Measurements from ENCODE around the gene GALNT6.

GALNT6 gene

DNA sequence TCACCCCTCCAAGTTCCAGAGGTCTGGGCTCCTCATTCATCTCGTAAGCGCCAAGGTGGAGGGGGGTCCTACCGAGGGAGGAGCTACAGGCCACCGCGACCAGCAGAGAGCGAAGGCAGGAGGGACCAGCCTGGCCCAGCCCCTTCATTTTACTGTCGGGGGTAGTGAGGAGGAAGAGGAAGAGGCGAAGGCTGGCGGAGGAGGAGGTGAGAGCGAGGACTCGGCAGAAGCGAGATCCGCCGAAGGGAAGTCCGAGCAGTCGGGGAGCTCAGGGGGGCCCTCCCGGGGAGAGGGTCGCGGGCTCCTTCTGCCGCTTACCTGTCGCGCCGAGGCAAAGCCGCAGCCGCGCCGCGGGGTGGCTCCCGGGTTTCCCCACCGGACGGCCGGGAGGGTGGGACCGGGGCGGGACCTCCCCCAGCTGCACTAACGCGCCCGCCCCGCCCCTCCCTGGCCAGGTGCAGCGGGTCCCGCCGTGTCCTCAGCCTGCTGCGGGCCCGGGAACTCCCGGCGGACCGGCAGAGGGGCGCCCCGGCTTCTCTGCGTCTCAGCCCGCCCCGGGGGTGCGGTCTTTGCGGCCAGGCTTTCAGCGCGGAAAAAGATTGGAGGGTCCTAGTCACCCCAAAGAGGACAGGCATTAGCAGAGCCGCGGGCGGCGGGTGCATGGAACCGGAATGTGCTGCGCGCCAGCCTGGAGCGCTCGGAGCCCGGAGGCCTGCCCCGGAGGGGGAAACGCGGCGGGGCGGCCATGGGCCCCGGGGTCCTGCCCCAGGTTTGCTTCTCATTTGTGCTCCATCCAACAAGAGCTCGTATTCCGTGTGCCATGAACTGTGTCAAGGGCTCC is at the start of gene GALNT6:
TSS of gene GALNT6 (minus strand) at position 124 of the 841 bp plus-strand sequence. CDS start 11,625 bp downstream, outside the sequence.
- DNase-seq (ENCODE audit: low read depth in 2 of 2), result peak; percentile 42 to 65

DNA sequence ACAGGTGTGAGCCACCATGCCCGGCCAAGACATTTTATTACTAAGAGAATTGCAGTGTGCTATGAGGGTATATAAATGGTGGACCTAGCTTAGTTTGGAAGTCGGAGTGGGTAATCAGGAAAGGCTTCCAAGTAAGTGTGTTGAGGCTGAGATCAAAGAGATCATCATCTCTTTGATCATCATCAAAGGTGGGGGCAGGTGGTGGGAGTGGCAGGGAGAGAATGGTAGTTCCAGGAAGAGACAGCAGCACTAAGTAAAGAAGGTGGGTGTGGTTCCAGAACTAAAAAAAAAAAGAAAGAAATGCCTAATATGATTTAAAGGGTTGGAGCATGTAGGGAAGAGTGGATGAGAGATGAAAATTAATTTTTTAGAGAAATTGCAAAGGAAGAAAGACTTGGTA is 48.1 kb upstream of the GALNT6 start:
- no peak for DNase-seq (ENCODE audit: low read depth in 2 of 2)

GRCh38 chr12:51437431-51437830 is 46.2 kb upstream of the GALNT6 start:
- no peak for DNase-seq (ENCODE audit: low read depth in 2 of 2)

DNA sequence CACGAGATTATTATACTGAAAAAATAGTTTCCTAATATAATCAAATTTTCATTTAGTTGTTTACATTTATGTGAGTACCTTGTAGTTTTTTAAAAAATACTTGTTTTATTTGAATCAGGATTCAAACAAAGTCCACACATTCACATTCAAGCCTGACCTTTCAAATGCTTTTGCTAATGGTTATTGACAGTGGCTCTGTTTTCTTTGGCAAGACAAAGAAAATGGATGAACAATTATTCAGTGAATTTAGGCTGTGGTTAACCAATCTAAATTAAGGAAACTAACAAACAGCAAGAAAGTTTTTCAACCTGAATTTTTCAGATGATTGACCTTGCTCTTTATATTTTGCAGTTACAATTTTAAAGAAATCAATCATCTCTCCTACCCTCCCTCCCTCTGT is 43.1 kb upstream of the GALNT6 start:
- no peak for DNase-seq (ENCODE audit: low read depth in 2 of 2)

- no peak for DNase-seq (ENCODE audit: low read depth in 2 of 2)
These were observed 41.7 kb upstream of the GALNT6 start for GRCh38 chr12:51432921-51433320.

- DNase-seq (ENCODE audit: low read depth in 2 of 2), result no peak
These were observed 39.1 kb upstream of the GALNT6 start for GRCh38 chr12:51430196-51430895.

DNA sequence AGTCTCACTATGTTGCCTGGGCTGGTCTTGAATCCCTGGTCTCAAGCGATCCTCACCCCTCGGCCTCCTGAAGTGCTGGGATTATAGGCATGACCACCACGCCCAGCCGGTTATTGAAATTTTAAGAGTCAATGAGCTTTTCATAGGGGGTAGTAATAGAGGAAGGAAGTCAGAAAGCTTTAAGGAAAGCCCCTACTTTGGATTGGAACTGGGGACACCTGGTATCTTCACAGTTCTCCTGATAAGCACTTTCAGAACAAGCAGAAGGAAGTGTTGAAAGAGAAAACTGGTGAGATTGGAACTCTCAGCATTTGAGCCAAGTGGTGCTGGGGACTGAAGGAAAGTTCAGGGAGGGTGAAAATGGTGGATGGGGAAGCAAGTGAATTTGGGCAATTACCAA is 38.5 kb upstream of the GALNT6 start:
- DNase-seq (ENCODE audit: low read depth in 2 of 2), result no peak

- no peak for DNase-seq (ENCODE audit: low read depth in 2 of 2)
These were observed 37.0 kb upstream of the GALNT6 start for GRCh38 chr12:51428256-51428655.

- DNase-seq (ENCODE audit: low read depth in 2 of 2), result peak; percentile 45 to 51
These were observed 33.7 kb upstream of the GALNT6 start, which contains the start of gene SLC4A8 for GRCh38 chr12:51424662-51425539. Gene SLC4A8 (plus strand): TSS chr12:51424831. CDS start chr12:51424988, 157 bp downstream.

GRCh38 chr12:51424094-51424661 is 33.0 kb upstream of the GALNT6 start:
- no peak for DNase-seq (ENCODE audit: low read depth in 2 of 2)

GRCh38 chr12:51421266-51421884 is 30.2 kb upstream of the GALNT6 start:
- no peak for DNase-seq (ENCODE audit: low read depth in 2 of 2)

- no peak for DNase-seq (ENCODE audit: low read depth in 2 of 2)
These were observed 28.4 kb upstream of the GALNT6 start for GRCh38 chr12:51419425-51420193.

GRCh38 chr12:51417826-51418225 is 26.6 kb upstream of the GALNT6 start:
- no peak for DNase-seq (ENCODE audit: low read depth in 2 of 2)

DNA sequence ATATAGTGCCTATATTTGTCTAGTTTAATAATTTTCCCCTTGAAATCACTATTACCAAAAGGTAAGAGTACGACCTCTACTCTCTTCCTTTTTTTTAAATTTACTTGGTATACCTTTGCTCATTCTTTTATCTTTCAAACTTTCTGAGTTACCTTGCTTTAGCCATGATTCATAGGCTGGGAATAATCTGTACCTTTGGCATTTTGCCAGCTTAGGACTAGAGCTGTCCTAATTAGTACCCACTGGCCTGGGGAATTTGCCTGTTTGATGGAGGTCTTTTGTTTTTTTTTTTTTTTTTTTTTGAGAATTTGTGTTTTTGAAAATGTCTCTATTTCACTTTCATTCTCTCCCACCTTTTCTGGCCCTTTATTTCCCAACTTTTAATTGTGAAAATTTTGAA is 24.7 kb upstream of the GALNT6 start:
- no peak for DNase-seq (ENCODE audit: low read depth in 2 of 2)

DNA sequence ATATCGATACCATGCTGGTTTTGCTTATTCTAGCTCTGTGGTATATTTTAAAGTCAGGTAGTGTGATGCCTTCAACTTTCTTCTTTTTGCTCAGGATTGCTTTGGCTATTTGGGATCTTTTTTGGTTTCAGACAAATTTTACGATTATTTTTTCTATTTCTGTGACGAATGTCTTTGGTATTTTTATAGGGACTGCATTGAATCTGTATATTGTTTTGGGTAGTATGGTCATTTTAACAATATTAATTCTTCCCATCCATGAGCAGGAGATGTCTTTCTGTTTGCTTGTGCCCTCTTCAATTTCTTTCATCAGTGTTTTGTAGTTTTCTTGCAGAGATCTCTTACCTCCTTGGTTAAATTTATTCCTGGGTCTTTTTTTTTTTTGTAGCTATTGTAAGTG is 22.6 kb upstream of the GALNT6 start:
- no peak for DNase-seq (ENCODE audit: low read depth in 2 of 2)

- no peak for DNase-seq (ENCODE audit: low read depth in 2 of 2)
These were observed 21.9 kb upstream of the GALNT6 start for GRCh38 chr12:51413149-51413548.

GRCh38 chr12:51409846-51410245 is 18.6 kb upstream of the GALNT6 start:
- no peak for DNase-seq (ENCODE audit: low read depth in 2 of 2)

DNA sequence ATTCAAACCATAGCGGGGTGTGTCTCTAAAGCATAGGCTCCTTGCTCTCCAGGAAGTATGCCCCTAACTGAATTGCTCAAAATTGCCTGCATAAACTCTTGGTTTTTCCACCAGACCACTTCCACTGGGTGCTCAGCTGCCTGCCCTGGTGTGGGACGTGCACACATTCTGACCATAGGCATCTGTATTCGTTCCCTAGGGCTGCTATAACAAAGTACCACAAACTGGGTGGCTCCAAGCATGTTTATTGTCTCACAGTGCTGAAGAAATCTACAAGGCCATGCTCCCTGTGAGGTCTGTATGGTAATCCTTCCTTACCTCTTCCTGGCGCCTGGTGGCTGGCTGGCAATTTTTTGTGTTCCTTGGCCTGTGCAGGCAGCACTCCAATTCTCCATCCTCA is 16.4 kb upstream of the GALNT6 start:
- DNase-seq (ENCODE audit: low read depth in 2 of 2), result no peak

- DNase-seq (ENCODE audit: low read depth in 2 of 2), result no peak
These were observed 15.7 kb upstream of the GALNT6 start for GRCh38 chr12:51406859-51407258.

DNA sequence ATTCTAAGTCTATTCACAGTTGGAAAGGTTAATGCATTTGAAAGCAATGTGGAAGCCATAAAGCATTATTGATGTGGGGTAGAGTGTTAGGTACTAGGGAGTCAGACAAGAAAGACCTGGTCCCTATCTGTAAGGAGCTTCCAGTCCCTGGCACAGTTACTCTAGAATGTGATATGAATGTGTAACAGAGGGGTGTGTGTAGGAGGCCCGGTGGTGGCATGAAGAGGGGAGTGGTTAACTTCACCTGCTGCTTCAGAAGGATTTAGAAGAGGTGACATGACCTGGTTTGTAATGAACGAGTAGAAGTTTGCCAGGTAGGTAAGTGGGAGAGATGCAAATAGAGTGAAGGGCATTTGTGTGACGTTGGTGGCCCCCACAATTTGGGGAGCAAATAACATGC is 15.1 kb upstream of the GALNT6 start:
- DNase-seq (ENCODE audit: low read depth in 2 of 2), result no peak

All from stimulated activated CD8-positive, alpha-beta memory T cell treated with anti-CD3 and anti-CD28 coated beads, Interleukin-2, amount 100 ng/mL, for 1 hour (primary cell).